ENCODE data around the gene PTPRT.
"Not testable (repeated sequence)": the region's sequence is repeated elsewhere in the genome, so short reads cannot be mapped to it uniquely, and the experiment has no call there.

Gene PTPRT

GRCh38 chr20:43170771-43171170, 18.9 kb downstream of the PTPRT start:
- ATAC-seq (ENCODE audit: low read depth): no peak
- DNase-seq (ENCODE audit: low spot score in 2 of 2): no peak
- H3K9me3 Mint-ChIP-seq: peaks cover 2% of the 10 kb centered on the region

GRCh38 chr20:43167615-43168014, 22.1 kb downstream of the PTPRT start:
- peaks cover 5% of the 10 kb centered on the region for H3K27me3 Mint-ChIP-seq
- no peaks in the 10 kb centered on the region for H3K4me1 Mint-ChIP-seq
- H3K9me3 Mint-ChIP-seq: peaks cover 2% of the 10 kb centered on the region
- no peak overlapping the region for H3K4me3 Mint-ChIP-seq
- no peak for ATAC-seq (ENCODE audit: low read depth)
- no peaks in the 10 kb centered on the region for H3K36me3 Mint-ChIP-seq
- no peak overlapping the region for H3K27ac Mint-ChIP-seq
- DNase-seq (ENCODE audit: low spot score in 2 of 2): no peak

More at GRCh38 chr20:43170771-43171170, 18.9 kb downstream of the PTPRT start:
- no peaks in the 10 kb centered on the region for H3K4me1 Mint-ChIP-seq
- H3K27me3 Mint-ChIP-seq: peaks cover 6% of the 10 kb centered on the region
- no peak overlapping the region for H3K4me3 Mint-ChIP-seq
- no peak overlapping the region for H3K27ac Mint-ChIP-seq
- no peaks in the 10 kb centered on the region for H3K36me3 Mint-ChIP-seq

- H3K9me3 Mint-ChIP-seq: peaks cover 2% of the 10 kb centered on the region
- peaks cover 6% of the 10 kb centered on the region for H3K27me3 Mint-ChIP-seq
- no peaks in the 10 kb centered on the region for H3K36me3 Mint-ChIP-seq
These were observed 22.7 kb downstream of the PTPRT start for GRCh38 chr20:43167021-43167420.

GRCh38 chr20:43165611-43166010, 24.1 kb downstream of the PTPRT start:
- peaks cover 6% of the 10 kb centered on the region for H3K27me3 Mint-ChIP-seq

More at GRCh38 chr20:43167021-43167420, 22.7 kb downstream of the PTPRT start:
- H3K4me1 Mint-ChIP-seq: no peaks in the 10 kb centered on the region
- DNase-seq (ENCODE audit: low spot score in 2 of 2): no peak
- no peak for ATAC-seq (ENCODE audit: low read depth)
- H3K27ac Mint-ChIP-seq: no peak overlapping the region
- no peak overlapping the region for H3K4me3 Mint-ChIP-seq

GRCh38 chr20:43164736-43165135, 25.0 kb downstream of the PTPRT start:
- not testable (repeated sequence) for H3K36me3 Mint-ChIP-seq; H3K27me3 Mint-ChIP-seq; DNase-seq (ENCODE audit: low spot score in 2 of 2); H3K4me1 Mint-ChIP-seq; H3K4me3 Mint-ChIP-seq; H3K9me3 Mint-ChIP-seq; ATAC-seq (ENCODE audit: low read depth); H3K27ac Mint-ChIP-seq

More at GRCh38 chr20:43165611-43166010, 24.1 kb downstream of the PTPRT start:
- no peaks in the 10 kb centered on the region for H3K36me3 Mint-ChIP-seq
- H3K4me1 Mint-ChIP-seq: no peaks in the 10 kb centered on the region
- peaks cover 2% of the 10 kb centered on the region for H3K9me3 Mint-ChIP-seq
- ATAC-seq (ENCODE audit: low read depth) (no peak), DNase-seq (ENCODE audit: low spot score in 2 of 2) (no peak)
- no peak overlapping the region for H3K4me3 Mint-ChIP-seq
- H3K27ac Mint-ChIP-seq: no peak overlapping the region

GRCh38 chr20:43161716-43162115, 28.0 kb downstream of the PTPRT start:
- Mint-ChIP-seq H3K9me3 (peaks cover 7% of the 10 kb centered on the region), H3K36me3 (no peaks in the 10 kb centered on the region), H3K4me1 (no peaks in the 10 kb centered on the region), H3K4me3 (no peak overlapping the region), H3K27ac (no peak overlapping the region), H3K27me3 (peaks cover 10% of the 10 kb centered on the region)
- ATAC-seq (ENCODE audit: low read depth) (no peak), DNase-seq (ENCODE audit: low spot score in 2 of 2) (no peak)

GRCh38 chr20:43160941-43161340, 28.8 kb downstream of the PTPRT start:
- Mint-ChIP-seq H3K9me3 (peaks cover 6% of the 10 kb centered on the region), H3K36me3 (no peaks in the 10 kb centered on the region), H3K27me3 (peaks cover 9% of the 10 kb centered on the region), H3K4me3 (no peak overlapping the region), H3K27ac (no peak overlapping the region), H3K4me1 (no peaks in the 10 kb centered on the region)
- no peak for ATAC-seq (ENCODE audit: low read depth)
- DNase-seq (ENCODE audit: low spot score in 2 of 2): no peak

GRCh38 chr20:43159994-43160393, 29.7 kb downstream of the PTPRT start:
- H3K27me3 Mint-ChIP-seq: peaks cover 10% of the 10 kb centered on the region
- H3K36me3 Mint-ChIP-seq: no peaks in the 10 kb centered on the region
- H3K9me3 Mint-ChIP-seq: peaks cover 8% of the 10 kb centered on the region
- DNase-seq (ENCODE audit: low spot score in 2 of 2) (no peak), ATAC-seq (ENCODE audit: low read depth) (no peak)
- no peak overlapping the region for H3K4me3 Mint-ChIP-seq
- H3K4me1 Mint-ChIP-seq: no peaks in the 10 kb centered on the region
- no peak overlapping the region for H3K27ac Mint-ChIP-seq

GRCh38 chr20:43155366-43156100, 34.2 kb downstream of the PTPRT start:
- no peak overlapping the region for H3K4me3 Mint-ChIP-seq
- peaks cover 8% of the 10 kb centered on the region for H3K27me3 Mint-ChIP-seq
- no peaks in the 10 kb centered on the region for H3K4me1 Mint-ChIP-seq
- peaks cover 8% of the 10 kb centered on the region for H3K9me3 Mint-ChIP-seq
- ATAC-seq (ENCODE audit: low read depth) (no peak), DNase-seq (ENCODE audit: low spot score in 2 of 2) (no peak)
- no peak overlapping the region for H3K27ac Mint-ChIP-seq
- H3K36me3 Mint-ChIP-seq: no peaks in the 10 kb centered on the region

- H3K9me3 Mint-ChIP-seq: peaks cover 2% of the 10 kb centered on the region
- no peaks in the 10 kb centered on the region for H3K36me3 Mint-ChIP-seq
- no peaks in the 10 kb centered on the region for H3K4me1 Mint-ChIP-seq
- peaks cover 7% of the 10 kb centered on the region for H3K27me3 Mint-ChIP-seq
- ATAC-seq (ENCODE audit: low read depth) (no peak), DNase-seq (ENCODE audit: low spot score in 2 of 2) (no peak)
- H3K4me3 Mint-ChIP-seq: no peak overlapping the region
- H3K27ac Mint-ChIP-seq: no peak overlapping the region
These were observed 37.8 kb downstream of the PTPRT start for GRCh38 chr20:43151901-43152300.

GRCh38 chr20:43151256-43151655, 38.5 kb downstream of the PTPRT start:
- peaks cover 2% of the 10 kb centered on the region for H3K9me3 Mint-ChIP-seq
- ATAC-seq (ENCODE audit: low read depth) (no peak), DNase-seq (ENCODE audit: low spot score in 2 of 2) (no peak)
- H3K4me1 Mint-ChIP-seq: no peaks in the 10 kb centered on the region
- peaks cover 7% of the 10 kb centered on the region for H3K27me3 Mint-ChIP-seq
- H3K4me3 Mint-ChIP-seq: no peak overlapping the region
- H3K36me3 Mint-ChIP-seq: no peaks in the 10 kb centered on the region
- H3K27ac Mint-ChIP-seq: no peak overlapping the region

- Mint-ChIP-seq H3K9me3 (peaks cover 3% of the 10 kb centered on the region), H3K4me3 (no peak overlapping the region), H3K27me3 (peaks cover 5% of the 10 kb centered on the region), H3K27ac (no peak overlapping the region), H3K36me3 (no peaks in the 10 kb centered on the region), H3K4me1 (no peaks in the 10 kb centered on the region)
- ATAC-seq (ENCODE audit: low read depth): no peak
- no peak for DNase-seq (ENCODE audit: low spot score in 2 of 2)
These were observed 49.0 kb downstream of the PTPRT start for GRCh38 chr20:43140726-43141125.

- ATAC-seq (ENCODE audit: low read depth): no peak
- peaks cover 2% of the 10 kb centered on the region for H3K27me3 Mint-ChIP-seq
- no peaks in the 10 kb centered on the region for H3K36me3 Mint-ChIP-seq
- no peak overlapping the region for H3K27ac Mint-ChIP-seq
- peaks cover 3% of the 10 kb centered on the region for H3K9me3 Mint-ChIP-seq
- no peak overlapping the region for H3K4me3 Mint-ChIP-seq
- no peaks in the 10 kb centered on the region for H3K4me1 Mint-ChIP-seq
- no peak for DNase-seq (ENCODE audit: low spot score in 2 of 2)
These were observed 51.5 kb downstream of the PTPRT start for GRCh38 chr20:43138061-43138770.

GRCh38 chr20:43137160-43137559, 52.5 kb downstream of the PTPRT start:
- Mint-ChIP-seq H3K4me3 (no peak overlapping the region), H3K4me1 (no peaks in the 10 kb centered on the region), H3K36me3 (no peaks in the 10 kb centered on the region), H3K27ac (no peak overlapping the region), H3K9me3 (peaks cover 3% of the 10 kb centered on the region), H3K27me3 (peaks cover 2% of the 10 kb centered on the region)
- ATAC-seq (ENCODE audit: low read depth) (no peak), DNase-seq (ENCODE audit: low spot score in 2 of 2) (no peak)
